GM12878 (cell line): ENCODE measurements around the gene SYNGR4. TPM values are rescaled to one million over a fixed set of nuclear protein-coding genes. Genes with fewer than 3 reads are reported as not detected.
A peak's percentile ranks its signal among the peaks of the same experiment; 100 is the strongest.

Source experiments
- ATAC-seq: fragments of 200-7000 bp; cut with Tn5 transposase; 3 replicates; pipeline ENCODE4 v1.9.1; 2020; ENCODE audit warnings: mild to moderate bottlenecking, moderate library complexity
- BruUV-seq: library from RNA; stranded (reverse); fragments of 400-500 nt; replicated peaks from 2 replicates; lab custom pipeline; 2021; lab: Mats Ljungman, UMichigan
- CTCF ChIA-PET: fragments of 300-600 bp; sonication (Branson Sonifier 250); formaldehyde crosslinking; extraction: SDS; loops from one replicate; lab custom pipeline; 2021; ENCODE audit warnings: inconsistent platforms; lab: Yijun Ruan, JAX
- POLR2A ChIA-PET: fragments of 350-600 bp; formaldehyde crosslinking; extraction: SDS; loops from one replicate; lab custom pipeline; 2021; ENCODE audit warnings: inconsistent platforms; lab: Charles Lee
- RAD21 ChIA-PET: fragments of 300-600 bp; sonication (Branson Sonifier 250); formaldehyde crosslinking; loops from one replicate; lab custom pipeline; 2023; ENCODE audit warnings: antibody characterized with exemption; ENCODE audit not compliant: unreplicated experiment; lab: Charles Lee
- SMC1A ChIA-PET: fragments of 300-600 bp; sonication (Branson Sonifier 250); formaldehyde crosslinking; loops from one replicate; lab custom pipeline; 2023; ENCODE audit not compliant: unreplicated experiment, uncharacterized antibody; lab: Charles Lee
- DNase-seq: peaks from one replicate; pipeline ENCODE4 v3.0.0-alpha.2; 2011; ENCODE audit warnings: low read depth, low spot score
- FAIRE-seq: peaks from 3 replicates; lab custom pipeline; 2011; peaks lifted over from hg19 to GRCh38; lab: Jason Lieb, UNC
- H2AFZ ChIP-seq: 2 replicates; pipeline ENCODE4 v1.6.0; 2011; ENCODE audit warnings: low read depth, low read length, control low read depth; ENCODE audit not compliant: control insufficient read depth
- H3K27ac ChIP-seq: 2 replicates; pipeline ENCODE4 v1.5.1; 2011; ENCODE audit warnings: control low read depth; ENCODE audit not compliant: control insufficient read depth, insufficient read depth
- H3K27me3 ChIP-seq, 2 experiments: replicated peaks in 1 of 2; 2 replicates each; pipeline versions ENCODE4 v1.6.0 to v1.6.1; 2011; ENCODE audit warnings: low read length in 1 of 2; ENCODE audit not compliant: control insufficient read depth in 2 of 2, insufficient read depth in 2 of 2
- H3K36me3 ChIP-seq, 2 experiments: 2 replicates each; pipeline ENCODE4 v1.5.1; 2011; ENCODE audit warnings: low read length in 1 of 2; ENCODE audit not compliant: control insufficient read depth in 2 of 2, insufficient read depth in 2 of 2
- H3K4me1 ChIP-seq: 2 replicates; pipeline ENCODE4 v1.6.1; 2011; ENCODE audit warnings: mild to moderate bottlenecking, low read length, moderate library complexity, mixed read lengths; ENCODE audit not compliant: control insufficient read depth, insufficient read depth
- H3K4me2 ChIP-seq: 2 replicates; pipeline ENCODE4 v1.6.0; 2011; ENCODE audit warnings: control low read depth; ENCODE audit not compliant: control insufficient read depth, insufficient read depth
- H3K4me3 ChIP-seq: fragments of 200-600 bp; sonication (generic); 2 replicates; pipeline ENCODE4 v1.5.1; 2016
- H3K79me2 ChIP-seq: 2 replicates; pipeline ENCODE4 v1.6.0; 2011; ENCODE audit warnings: low read length; ENCODE audit not compliant: control insufficient read depth, insufficient read depth
- H3K9ac ChIP-seq: 2 replicates; pipeline ENCODE4 v1.8.0; 2011; ENCODE audit warnings: low read length, control low read depth, mixed read lengths; ENCODE audit not compliant: control insufficient read depth, insufficient read depth
- H3K9me3 ChIP-seq: replicated peaks from 3 replicates; pipeline ENCODE4 v1.5.1; 2011; ENCODE audit warnings: mild to moderate bottlenecking, low read length; ENCODE audit not compliant: control insufficient read depth, insufficient read depth
- H4K20me1 ChIP-seq: 2 replicates; pipeline ENCODE4 v1.6.0; 2011; ENCODE audit not compliant: control insufficient read depth, insufficient read depth
- ATF7 ChIP-seq: fragments of 450-650 bp; IDR thresholded peaks from 2 replicates; pipeline ENCODE4 v1.6.1; 2016; ENCODE audit warnings: low read depth, mild to moderate bottlenecking
- CTCF ChIP-seq, 3 experiments: IDR thresholded peaks in 2 of 3; conservative IDR thresholded peaks in 1 of 3; 2 replicates each; pipeline ENCODE4 v1.5.1; 2011; ENCODE audit warnings: low read depth in 3 of 3, low read length in 3 of 3, mild to moderate bottlenecking in 3 of 3, control low read depth in 2 of 3, moderate library complexity in 2 of 3, inconsistent platforms in 1 of 3, mixed read lengths in 1 of 3; ENCODE audit not compliant: control insufficient read depth in 2 of 3, insufficient read depth in 1 of 3; ENCODE audit errors: extremely low read depth in 1 of 3
- DPF2 ChIP-seq: fragments of 450-650 bp; IDR thresholded peaks from 2 replicates; pipeline ENCODE4 v1.6.1; 2017; ENCODE audit warnings: mild to moderate bottlenecking
- IKZF2 ChIP-seq, 2 experiments: fragments of 450-650 bp; IDR thresholded peaks; 2 replicates each; pipeline ENCODE4 v1.6.1; 2017; ENCODE audit warnings: mild to moderate bottlenecking in 2 of 2, moderate library complexity in 2 of 2
- MTA2 ChIP-seq: fragments of 450-650 bp; IDR thresholded peaks from 2 replicates; pipeline ENCODE4 v1.6.1; 2016; ENCODE audit warnings: low read depth, mild to moderate bottlenecking, moderate library complexity
- NR2F1 ChIP-seq: fragments of 450-650 bp; conservative IDR thresholded peaks from 2 replicates; pipeline ENCODE4 v1.6.1; 2017; ENCODE audit warnings: mild to moderate bottlenecking
- RAD51 ChIP-seq: fragments of 450-650 bp; IDR thresholded peaks from 2 replicates; pipeline ENCODE4 v1.6.1; 2016; ENCODE audit warnings: moderate library complexity, mild to moderate bottlenecking, inconsistent platforms
- RB1 ChIP-seq: fragments of 450-650 bp; formaldehyde crosslinking; IDR thresholded peaks from 2 replicates; pipeline ENCODE4 v1.6.1; 2017; ENCODE audit warnings: mild to moderate bottlenecking, borderline replicate concordance
- RELA ChIP-seq: fragments of 450-650 bp; IDR thresholded peaks from 2 replicates; pipeline ENCODE4 v1.8.0; 2014; ENCODE audit warnings: borderline replicate concordance; ENCODE audit not compliant: partially characterized antibody
- SMAD5 ChIP-seq: IDR thresholded peaks from 2 replicates; pipeline ENCODE4 v1.6.1; 2016; ENCODE audit warnings: antibody characterized with exemption, low read depth
- SMARCA5 ChIP-seq: fragments of 450-650 bp; IDR thresholded peaks from 2 replicates; pipeline ENCODE4 v1.6.1; 2017; ENCODE audit warnings: mild to moderate bottlenecking
- YBX1 ChIP-seq: fragments of 450-650 bp; IDR thresholded peaks from 2 replicates; pipeline ENCODE4 v1.6.1; 2016; ENCODE audit warnings: antibody characterized with exemption
- WGBS: methylation state at CpG from one replicate; pipeline ENCODE4 v1.1.6; 2016; ENCODE audit warnings: low lambda C conversion rate; ENCODE audit not compliant: insufficient replicate concordance, insufficient coverage; ENCODE audit errors: missing lambda C conversion rate; 5-methylcytosine and 5-hydroxymethylcytosine counted together
- in situ Hi-C: fragments of 300-500 bp; cut with MboI; formaldehyde crosslinking; loops from 9 replicates; pipeline ENCODE4 v1.14.3; 2018; ENCODE audit warnings: mixed read lengths
- intact Hi-C: fragments of 100-400 bp; cut with micrococcal nuclease; formaldehyde crosslinking; loops from one replicate; pipeline ENCODE4 v1.14.2; 2022; ENCODE audit not compliant: unreplicated experiment
- polyA plus RNA-seq, 11 experiments: library from polyadenylated mRNA; depleted of rRNA in 4 of 11; unstranded in 6 of 11; stranded (reverse) in 5 of 11; fragments of >200 nt; fragmentation: Nextera tagmentation in 4 of 11; fragmentation: Illumina TruSeq in 1 of 11; extraction: Ambion mirVana in 4 of 11; extraction: Trizol in 1 of 11; gene quantifications; 1 replicate in 1 of 11; 2 replicates in 10 of 11; pipeline versions ENCODE4 v1.2.1 to v1.2.3, GENCODE V29; 2011 to 2016; ENCODE audit warnings: inconsistent platforms in 2 of 11, missing spikeins in 2 of 11, low read depth in 1 of 11
- total RNA-seq, 4 experiments: library from RNA; depleted of rRNA in 3 of 4; stranded (reverse); fragments of >200 nt in 3 of 4; fragmentation: Illumina TruSeq in 1 of 4; extraction: Trizol in 1 of 4; gene quantifications; 2 replicates each; pipeline versions ENCODE4 v1.2.1 to v1.2.3, GENCODE V29; 2013 to 2021
- TF ChIP-seq, protein P1 (sequence below): fragments of 450-650 bp; IDR thresholded peaks from 2 replicates; pipeline ENCODE4 v1.6.1; 2016; ENCODE audit warnings: mild to moderate bottlenecking

The SYNGR4 gene
- total and polyA plus RNA-seq, 10 of the 15 experiments (the other 5 are each of a cell fraction or from before 2014, with no cell fraction given) = 0.08 to 0.72 (median 0.17) TPM; not detected in 6

GRCh38 chr19:48363500-48363809 lies 712 bp upstream of the SYNGR4 start (continued):
- 0 out of 2 replicates have a peak, but pooled peaks have one; percentile 9 for TF ChIP-seq YBX1
- peak; percentile 97 for TF ChIP-seq NR2F1

DNA sequence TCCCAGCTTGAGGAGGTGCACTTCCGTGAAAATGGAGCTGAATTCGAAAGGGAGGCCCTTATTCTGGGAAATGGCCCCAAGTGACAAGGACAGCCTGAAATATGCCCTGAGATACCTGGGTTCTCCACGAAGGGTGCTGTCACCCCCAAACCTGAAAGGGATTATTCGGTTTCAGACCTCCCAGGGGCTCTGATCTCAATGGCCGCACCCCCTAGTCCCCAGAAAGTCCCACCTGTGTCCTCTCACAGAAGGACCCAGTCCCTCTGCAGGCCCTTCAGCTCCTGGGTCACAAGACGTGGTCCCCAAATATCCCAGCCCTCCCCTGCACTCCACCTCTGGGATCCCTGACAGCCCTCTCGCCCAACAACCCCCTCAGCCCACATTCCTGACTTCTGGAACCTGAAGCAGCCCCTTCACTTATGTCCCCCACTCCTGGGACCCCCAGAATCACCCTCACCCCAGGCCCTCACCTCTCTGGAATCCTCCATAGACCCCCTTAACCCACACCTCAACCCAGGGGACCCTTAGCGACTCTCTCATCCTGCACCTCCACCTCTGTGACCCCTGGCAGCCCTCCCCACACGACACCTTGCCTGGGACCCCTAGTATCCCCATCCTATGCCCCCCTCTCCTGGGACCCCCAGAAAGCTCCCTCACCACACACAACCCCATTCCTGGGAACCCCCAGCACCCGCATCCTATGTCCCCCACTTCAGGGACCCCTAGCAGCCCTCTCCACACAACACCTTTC lies 606 bp downstream of the SYNGR4 start:
- no peak for FAIRE-seq
- H3K4me3 ChIP-seq = peak overlapping the region; percentile 79
- TF ChIP-seq MTA2 (peak; percentile 37; the same call in 1 of the 2 replicates), ATF7 (0 out of 2 replicates have a peak, but pooled peaks have one; percentile 10), RAD51 (0 out of 2 replicates have a peak, but pooled peaks have one; percentile 47), DPF2 (0 out of 2 replicates have a peak, but pooled peaks have one; percentile 30), SMARCA5 (0 out of 2 replicates have a peak, but pooled peaks have one; percentile 46), RB1 (no peak), IKZF2 (IDR thresholded peaks at IDR 0.05) (peak in 1 of 2 experiments; percentile 53; a peak in 2 of 4 replicates), RELA (no peak), CTCF (IDR thresholded peaks at IDR 0.05 in 2 of 3, conservative IDR thresholded peaks at IDR 0.05 in 1 of 3; ENCODE audit: control insufficient read depth in 2 of 3, extremely low read depth in 1 of 3, insufficient read depth in 1 of 3, low read depth in 3 of 3, low read length in 3 of 3) (peak in 1 of 3 experiments; percentile 17; a peak in 1 of 6 replicates), SMAD5 (no peak)
- TF ChIP-seq, protein P1, sequence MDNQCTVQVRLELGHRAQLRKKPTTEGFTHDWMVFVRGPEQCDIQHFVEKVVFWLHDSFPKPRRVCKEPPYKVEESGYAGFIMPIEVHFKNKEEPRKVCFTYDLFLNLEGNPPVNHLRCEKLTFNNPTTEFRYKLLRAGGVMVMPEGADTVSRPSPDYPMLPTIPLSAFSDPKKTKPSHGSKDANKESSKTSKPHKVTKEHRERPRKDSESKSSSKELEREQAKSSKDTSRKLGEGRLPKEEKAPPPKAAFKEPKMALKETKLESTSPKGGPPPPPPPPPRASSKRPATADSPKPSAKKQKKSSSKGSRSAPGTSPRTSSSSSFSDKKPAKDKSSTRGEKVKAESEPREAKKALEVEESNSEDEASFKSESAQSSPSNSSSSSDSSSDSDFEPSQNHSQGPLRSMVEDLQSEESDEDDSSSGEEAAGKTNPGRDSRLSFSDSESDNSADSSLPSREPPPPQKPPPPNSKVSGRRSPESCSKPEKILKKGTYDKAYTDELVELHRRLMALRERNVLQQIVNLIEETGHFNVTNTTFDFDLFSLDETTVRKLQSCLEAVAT = peak; percentile 3; the same call in 1 of the 2 replicates

More for the DNA sequence above, 606 bp downstream of the SYNGR4 start:
- peak overlapping the region; percentile 76 for H3K9ac ChIP-seq
- no peaks in the 10 kb centered on the region for H3K36me3 ChIP-seq
- peak overlapping the region; percentile 81 for H3K27ac ChIP-seq
- SMC1A ChIA-PET = interaction anchor here (0.7 to 1.6 kb wide), 6 partner anchors 26 to 220 kb away, joined by 3 to 7 read pairs (median 4); partner anchors contain the start of gene KDELR1
- ATAC-seq (peak; percentile 2), DNase-seq (no peak)
- POLR2A ChIA-PET = interaction anchor here (0.9 to 3.1 kb wide), 11 partner anchors 10 to 161 kb away, joined by 3 to 39 read pairs (median 6); partner anchors contain the start of genes EMP3 and KDELR1
- TSS peak; percentile 98 for BruUV-seq
- in situ Hi-C loops (no loop called here), intact Hi-C loops (loop anchor here (5.0 kb wide), 1 partner anchor 128 kb away; no protein-coding TSS in a partner anchor)
- H3K9me3 ChIP-seq = no peaks in the 10 kb centered on the region
- peak overlapping the region; percentile 80 for H3K4me2 ChIP-seq
- RAD21 ChIA-PET = interaction anchor here (0.6 to 2.5 kb wide), 6 partner anchors 27 to 194 kb away, joined by 3 to 46 read pairs (median 5); partner anchors contain the start of genes EMP3, KDELR1, LIG1 and ZSWIM9
- no peaks in the 10 kb centered on the region for H3K27me3 ChIP-seq
- peaks cover 9% of the 10 kb centered on the region; the same call in 1 of the 2 replicates for H3K4me1 ChIP-seq
- peak overlapping the region; percentile 77 for H2AFZ ChIP-seq
- no peaks in the 10 kb centered on the region for H4K20me1 ChIP-seq
- CTCF ChIA-PET = interaction anchor here (0.9 to 3.1 kb wide), 9 partner anchors 11 to 1046 kb away, joined by 3 to 36 read pairs (median 8); partner anchors contain the start of genes GRIN2D and KDELR1
- WGBS = 29% methylated on average over 10 of the region's 10 CpGs
- peaks cover 3% of the 10 kb centered on the region for H3K79me2 ChIP-seq
